Right cardiac atrium (tissue), 5 donors: ENCODE measurements around the gene CYP26A1. TPM values are rescaled to one million over a fixed set of nuclear protein-coding genes. Genes with fewer than 3 reads are reported as not detected.

Source experiments
- ATAC-seq, 2 donors: fragments of 200-7000 bp; cut with Tn5 transposase; one replicate each; pipeline versions ENCODE4 v1.8.0 to v1.9.1; 2020; ENCODE audit warnings: moderate library complexity in 2 of 2, mild to moderate bottlenecking in 1 of 2
- DNase-seq, 3 donors: peaks; one replicate each; pipeline ENCODE4 v3.0.0-alpha.2; 2020
- H3K27ac ChIP-seq: one replicate; pipeline ENCODE4 v1.5.1; 2013; ENCODE audit warnings: mild to moderate bottlenecking, low read length, control low read depth, moderate library complexity
- H3K27me3 ChIP-seq: one replicate; pipeline ENCODE4 v1.6.1; 2013; ENCODE audit not compliant: control insufficient read depth, insufficient read depth
- H3K4me1 ChIP-seq: one replicate; pipeline ENCODE4 v1.6.1; 2013; ENCODE audit warnings: low read length; ENCODE audit not compliant: control insufficient read depth, insufficient read depth
- H3K4me3 ChIP-seq: one replicate; pipeline ENCODE4 v1.5.1; 2013; ENCODE audit warnings: low read length, control low read depth
- H3K9me3 ChIP-seq: one replicate; pipeline ENCODE4 v1.6.1; 2013; ENCODE audit warnings: low read length; ENCODE audit not compliant: control insufficient read depth
- WGBS: extraction: QIAGEN DNeasy Blood & Tissue Kit; methylation state at CpG from one replicate; pipeline ENCODE4 v1.1.7; 2013; 5-methylcytosine and 5-hydroxymethylcytosine counted together
- intact Hi-C, 4 donors: fragments of 100-400 bp; cut with DNase I; formaldehyde crosslinking; loops; one replicate each; pipeline versions ENCODE4 v1.11.0 to v1.14.0; 2022 to 2023
- polyA plus RNA-seq: library from polyadenylated mRNA; stranded (reverse); fragments of 200-250 nt; gene quantifications from one replicate; pipeline ENCODE4 v1.2.3, GENCODE V29; 2013
- total RNA-seq, 4 donors: library from RNA; stranded (reverse); fragmentation: NEBNext Ultra II Directional; extraction: Animal tissue kit (Norgen Biotek cat#: 25700); gene quantifications; one replicate each; pipeline ENCODE4 v1.2.1, GENCODE V29; 2021
- donor health status: healthy with polysubstance abuse.
- donor health status: DM: no; HTN: yes; CAD: no.
- donor health status: DM: no; HTN: no; CAD: no.
- donor health status: DM: no; HTN: yes; CAD: no; lungs with severe emphysema.
- donor health status: DM: yes; HTN: yes; CAD: no.

The CYP26A1 gene
- total and polyA plus RNA-seq, 5 donors = not detected

DNA sequence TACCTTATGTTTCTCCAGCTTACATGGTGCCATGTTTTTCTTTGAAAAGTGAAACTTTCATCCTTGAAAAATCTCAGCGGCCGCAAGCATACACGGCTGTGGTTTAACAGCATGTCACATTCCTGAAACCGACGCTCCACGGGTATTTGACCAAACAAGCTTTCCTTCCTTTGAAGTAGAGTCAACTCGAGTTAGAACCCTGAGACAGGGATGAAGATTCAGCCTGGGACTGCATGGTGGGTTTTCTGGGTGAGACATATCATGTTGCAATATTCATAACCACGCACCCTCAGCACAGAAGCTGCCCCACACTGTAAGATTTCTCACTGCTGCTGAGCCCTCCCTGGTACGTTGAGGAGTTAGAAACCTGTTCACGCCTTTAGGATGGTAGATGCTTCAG lies 8.1 kb downstream of the CYP26A1 start:
- no peak overlapping the region for H3K4me3 ChIP-seq
- intact Hi-C loops = loop anchor here (2.0 to 10.0 kb wide), 5 partner anchors 203 to 270 kb away; no protein-coding TSS in a partner anchor
- ATAC-seq (no peak), DNase-seq (no peak)
- no peaks in the 10 kb centered on the region for H3K4me1 ChIP-seq
- no peak overlapping the region for H3K27ac ChIP-seq
- H3K27me3 ChIP-seq = no peaks in the 10 kb centered on the region
- H3K9me3 ChIP-seq = no peaks in the 10 kb centered on the region
- 70% methylated on average over 10 of the region's 10 CpGs for WGBS

GRCh38 chr10:93083743-93084539 lies 10.2 kb downstream of the CYP26A1 start:
- Histone ChIP-seq H3K4me3 (no peak overlapping the region), H3K4me1 (no peaks in the 10 kb centered on the region), H3K27me3 (no peaks in the 10 kb centered on the region), H3K9me3 (no peaks in the 10 kb centered on the region), H3K27ac (no peak overlapping the region)
- ATAC-seq = no peak
- intact Hi-C loops = loop anchor here (5.0 to 10.0 kb wide), 4 partner anchors 201 to 268 kb away; no protein-coding TSS in a partner anchor
- WGBS = 85% methylated on average over 7 of the region's 7 CpGs
- DNase-seq = no peak

DNA sequence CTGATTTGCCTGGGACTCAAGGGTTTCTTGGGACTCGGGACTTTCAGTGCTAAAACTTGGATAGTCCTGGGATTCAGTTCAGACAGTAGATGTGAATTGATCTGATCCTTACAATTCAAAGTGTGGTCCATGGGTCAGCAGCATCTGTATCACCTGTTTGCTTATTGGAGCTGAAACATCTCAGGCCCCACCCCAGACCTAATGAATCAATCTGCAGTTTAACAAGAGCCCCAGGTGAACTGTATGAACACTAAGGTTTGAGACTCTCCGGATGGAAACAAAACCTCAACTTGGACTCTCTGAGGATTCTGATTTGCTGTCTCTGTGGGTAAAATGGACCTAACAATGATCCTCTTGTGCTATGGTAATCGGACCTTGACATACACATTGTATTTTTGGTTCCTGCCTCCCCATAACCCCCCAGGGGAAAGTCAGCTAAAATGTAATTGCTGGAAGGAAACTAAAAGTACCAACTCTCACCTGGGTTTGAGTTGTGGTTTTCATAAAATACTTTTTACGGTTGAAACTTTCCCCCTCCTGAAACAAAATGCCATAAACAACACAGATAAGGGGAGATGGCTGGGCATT lies 11.7 kb downstream of the CYP26A1 start:
- 69% methylated on average over 4 of the region's 4 CpGs for WGBS
- H3K4me1 ChIP-seq = no peaks in the 10 kb centered on the region
- H3K4me3 ChIP-seq = no peak overlapping the region
- no peak for DNase-seq
- H3K27me3 ChIP-seq = no peaks in the 10 kb centered on the region
- H3K9me3 ChIP-seq = no peaks in the 10 kb centered on the region
- intact Hi-C loops = loop anchor here in 2 of 4 donors (10.0 kb wide), 2 partner anchors 199 to 259 kb away; no protein-coding TSS in a partner anchor
- ATAC-seq = no peak
- H3K27ac ChIP-seq = no peak overlapping the region

- ATAC-seq (no peak), DNase-seq (no peak)
- no peak overlapping the region for H3K27ac ChIP-seq
- 94% methylated on average over 6 of the region's 6 CpGs for WGBS
- no peaks in the 10 kb centered on the region for H3K4me1 ChIP-seq
- H3K9me3 ChIP-seq = no peaks in the 10 kb centered on the region
- intact Hi-C loops = loop anchor here in 2 of 4 donors (10.0 kb wide), 2 partner anchors 199 to 259 kb away; no protein-coding TSS in a partner anchor
- no peak overlapping the region for H3K4me3 ChIP-seq
- H3K27me3 ChIP-seq = no peaks in the 10 kb centered on the region
These were observed 12.6 kb downstream of the CYP26A1 start for GRCh38 chr10:93086289-93086688.

DNA sequence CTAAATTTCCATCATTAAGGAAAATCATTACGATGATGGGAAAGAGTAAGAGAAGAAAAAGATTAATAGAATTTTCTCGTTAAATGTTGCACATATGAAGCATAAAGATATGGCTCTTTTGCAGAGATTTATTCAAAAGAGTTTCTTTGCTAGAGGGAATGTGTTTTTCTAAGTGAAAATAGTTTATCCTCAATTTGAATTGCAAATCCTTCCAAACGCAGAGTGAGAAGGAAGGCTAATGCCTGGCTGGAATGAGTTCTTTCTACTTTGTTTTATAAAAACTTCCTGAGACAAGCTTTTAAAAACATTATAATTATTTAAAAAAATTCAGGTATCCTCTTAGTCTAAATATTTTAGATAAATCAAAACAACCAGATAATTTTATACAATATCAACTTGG lies 14.2 kb downstream of the CYP26A1 start:
- H3K27ac ChIP-seq = no peak overlapping the region
- no peak for DNase-seq
- 63% methylated on average over 3 of the region's 3 CpGs for WGBS
- H3K27me3 ChIP-seq = no peaks in the 10 kb centered on the region
- intact Hi-C loops = loop anchor here in 2 of 4 donors (10.0 kb wide), 2 partner anchors 197 to 257 kb away; no protein-coding TSS in a partner anchor
- H3K4me1 ChIP-seq = no peaks in the 10 kb centered on the region
- no peak for ATAC-seq
- H3K9me3 ChIP-seq = no peaks in the 10 kb centered on the region
- H3K4me3 ChIP-seq = no peak overlapping the region

DNA sequence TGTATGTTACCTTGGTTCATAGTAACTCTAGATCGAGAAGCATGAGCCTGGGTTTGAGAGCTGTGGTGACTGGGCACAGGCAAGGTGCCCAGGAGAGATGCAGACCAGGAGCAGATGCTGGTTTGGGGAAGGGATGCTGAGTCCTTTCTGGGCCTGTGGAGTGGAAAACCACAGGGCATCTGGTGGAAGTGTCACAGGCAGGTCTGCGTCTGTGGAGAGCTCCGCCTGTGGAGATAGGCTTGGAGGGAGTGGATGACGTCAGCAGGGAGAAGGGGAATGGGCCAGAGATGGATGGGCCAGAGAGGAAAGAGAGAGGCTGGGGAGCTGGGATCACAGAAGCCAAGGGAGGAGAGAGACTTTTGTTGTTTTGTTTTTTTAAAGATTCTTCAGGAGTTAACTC lies 14.8 kb downstream of the CYP26A1 start:
- Histone ChIP-seq H3K27me3 (no peaks in the 10 kb centered on the region), H3K27ac (no peak overlapping the region), H3K4me1 (no peaks in the 10 kb centered on the region), H3K4me3 (no peak overlapping the region), H3K9me3 (no peaks in the 10 kb centered on the region)
- DNase-seq (no peak), ATAC-seq (no peak)
- intact Hi-C loops = loop anchor here in 2 of 4 donors (10.0 kb wide), 2 partner anchors 196 to 256 kb away; no protein-coding TSS in a partner anchor
- 62% methylated on average over 4 of the region's 4 CpGs for WGBS

DNA sequence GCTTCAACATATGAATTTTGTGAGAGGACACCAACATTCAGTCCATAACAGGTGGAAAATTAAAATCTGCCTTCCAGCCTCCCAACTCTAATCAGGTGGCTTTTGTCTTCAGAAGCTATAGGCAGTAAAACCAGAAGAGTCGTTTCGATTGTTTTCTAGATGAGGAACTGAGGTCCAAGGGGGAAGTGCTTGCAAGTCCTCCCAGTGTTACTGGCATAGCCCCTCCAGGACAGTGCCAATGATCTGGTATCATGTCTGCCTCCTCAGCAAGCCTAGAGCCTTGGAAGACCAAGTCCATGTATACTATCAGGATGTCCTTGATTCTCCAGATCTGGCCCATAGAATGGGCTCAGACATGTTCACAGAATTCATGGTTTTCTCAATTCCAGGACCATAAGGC lies 16.9 kb downstream of the CYP26A1 start:
- H3K4me3 ChIP-seq = no peak overlapping the region
- H3K9me3 ChIP-seq = no peaks in the 10 kb centered on the region
- H3K27ac ChIP-seq = no peak overlapping the region
- no peaks in the 10 kb centered on the region for H3K27me3 ChIP-seq
- 78% methylated on average over 2 of the region's 2 CpGs for WGBS
- intact Hi-C loops = no loop called here
- no peaks in the 10 kb centered on the region for H3K4me1 ChIP-seq
- DNase-seq (no peak), ATAC-seq (no peak)

DNA sequence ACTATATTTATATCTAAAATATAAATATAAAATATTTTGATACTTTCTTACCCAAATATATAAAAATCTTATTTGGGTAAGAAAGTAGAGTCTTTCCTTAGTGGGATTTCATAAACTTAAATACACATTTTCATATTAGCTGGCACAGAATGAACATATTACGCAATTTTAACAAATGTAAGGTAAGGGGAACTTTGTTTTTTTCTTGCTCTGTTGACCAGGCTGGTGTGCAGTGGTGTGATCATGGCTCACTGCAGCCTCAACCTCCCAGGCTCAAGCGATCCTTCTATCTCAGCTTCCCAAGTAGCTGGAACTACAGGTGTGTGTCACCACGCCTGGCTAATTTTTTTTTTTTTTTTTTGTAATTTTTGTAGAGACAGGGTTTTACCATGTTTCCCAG lies 18.3 kb downstream of the CYP26A1 start:
- intact Hi-C loops = no loop called here
- 97% methylated on average over 3 of the region's 3 CpGs for WGBS

GRCh38 chr10:93095225-93095624 lies 21.5 kb downstream of the CYP26A1 start:
- no peak overlapping the region for H3K27ac ChIP-seq
- H3K9me3 ChIP-seq = no peaks in the 10 kb centered on the region
- intact Hi-C loops = no loop called here
- 47% methylated on average over 1 of the region's 1 CpG for WGBS
- no peak overlapping the region for H3K4me3 ChIP-seq
- ATAC-seq = no peak
- DNase-seq = no peak
- H3K27me3 ChIP-seq = no peaks in the 10 kb centered on the region
- H3K4me1 ChIP-seq = no peaks in the 10 kb centered on the region

More for the DNA sequence above, 18.3 kb downstream of the CYP26A1 start:
- Histone ChIP-seq H3K4me3 (no peak overlapping the region), H3K4me1 (no peaks in the 10 kb centered on the region), H3K9me3 (no peaks in the 10 kb centered on the region), H3K27ac (no peak overlapping the region), H3K27me3 (no peaks in the 10 kb centered on the region)
- DNase-seq = no peak
- ATAC-seq = no peak

DNA sequence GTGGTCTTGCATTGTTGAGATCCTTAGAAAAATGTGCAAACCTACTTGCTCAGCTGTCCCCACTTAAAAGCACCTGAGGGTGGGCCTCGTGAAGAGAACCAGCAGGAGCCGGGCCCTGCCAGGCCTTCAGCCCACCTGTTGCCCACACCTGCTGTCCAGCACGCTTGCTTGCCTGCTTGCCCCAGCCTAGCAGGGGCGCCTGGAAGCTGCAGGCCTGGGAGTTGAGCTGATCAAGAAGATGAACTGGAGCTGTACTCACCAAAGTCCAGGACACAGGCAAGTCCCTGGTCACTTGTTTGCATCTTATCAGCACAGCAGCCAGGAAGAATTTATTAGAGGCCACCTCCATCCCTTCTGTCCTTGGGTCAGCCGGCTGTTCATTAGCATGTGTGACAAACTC lies 23.2 kb downstream of the CYP26A1 start:
- H3K27ac ChIP-seq = no peak overlapping the region
- intact Hi-C loops = no loop called here
- no peaks in the 10 kb centered on the region for H3K4me1 ChIP-seq
- DNase-seq = no peak
- H3K4me3 ChIP-seq = no peak overlapping the region
- WGBS = 82% methylated on average over 5 of the region's 5 CpGs
- ATAC-seq = no peak
- H3K9me3 ChIP-seq = no peaks in the 10 kb centered on the region
- no peaks in the 10 kb centered on the region for H3K27me3 ChIP-seq

DNA sequence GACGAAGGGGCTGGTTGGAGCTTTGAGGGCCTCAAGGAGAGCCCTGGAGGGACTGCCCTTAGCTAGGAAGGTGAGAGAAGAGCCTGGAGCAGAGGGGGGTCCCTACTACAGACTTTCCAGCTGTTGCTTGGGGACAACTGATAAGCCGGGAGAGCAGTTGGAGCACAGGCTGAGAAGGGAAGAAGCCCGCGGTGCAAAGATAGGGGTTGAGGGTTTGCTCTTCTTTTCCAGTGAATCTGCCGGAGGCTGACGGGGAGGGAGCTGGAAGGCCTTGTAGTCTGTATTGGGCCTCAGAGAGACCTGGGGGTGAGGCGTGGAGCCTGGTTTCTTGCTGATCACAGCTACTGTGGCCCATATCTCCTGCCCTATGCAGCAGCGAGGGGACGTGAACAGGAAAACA lies 23.7 kb downstream of the CYP26A1 start:
- DNase-seq = no peak
- ATAC-seq = no peak
- no peaks in the 10 kb centered on the region for H3K4me1 ChIP-seq
- H3K4me3 ChIP-seq = no peak overlapping the region
- H3K9me3 ChIP-seq = no peaks in the 10 kb centered on the region
- H3K27ac ChIP-seq = no peak overlapping the region
- H3K27me3 ChIP-seq = no peaks in the 10 kb centered on the region
- intact Hi-C loops = no loop called here
- 51% methylated on average over 9 of the region's 9 CpGs for WGBS
